Prostate gland (tissue), 2 donors: ENCODE data around the gene TBC1D22A. TPM values are rescaled to one million over a fixed set of nuclear protein-coding genes. Genes with fewer than 3 reads are reported as not detected.

Source experiments
- DNase-seq: peaks from one replicate; pipeline ENCODE4 v3.0.0-alpha.2; 2019; ENCODE audit warnings: low spot score
- H3K27ac ChIP-seq, 2 donors: fragments of 200-600 bp; sonication (generic); 2 replicates each; pipeline ENCODE4 v1.5.1; 2017 to 2019
- H3K27me3 ChIP-seq: fragments of 200-600 bp; sonication (generic); replicated peaks from 2 replicates; pipeline ENCODE4 v1.5.1; 2019; ENCODE audit not compliant: insufficient read depth
- H3K36me3 ChIP-seq, 2 donors: fragments of 200-600 bp; sonication (generic); 1 replicate in 1 of 2; 2 replicates in 1 of 2; pipeline versions ENCODE4 v1.5.1 to v1.8.1; 2017 to 2019
- H3K4me1 ChIP-seq: fragments of 200-600 bp; sonication (generic); replicated peaks from 2 replicates; pipeline ENCODE4 v1.5.1; 2019
- H3K4me3 ChIP-seq, 2 donors: fragments of 200-600 bp; sonication (generic); 2 replicates each; pipeline ENCODE4 v1.5.1; 2017 to 2019
- H3K9me3 ChIP-seq: fragments of 200-600 bp; sonication (generic); 2 replicates; pipeline ENCODE4 v1.5.1; 2017
- CTCF ChIP-seq, 4 experiments: fragments of 200-600 bp in 2 of 4; fragments of 450-650 bp in 2 of 4; sonication (generic) in 2 of 4; IDR thresholded peaks; 1 replicate in 3 of 4; 2 replicates in 1 of 4; pipeline ENCODE4 v1.5.1; 2016 to 2019; ENCODE audit warnings: antibody characterized with exemption in 4 of 4, mild to moderate bottlenecking in 2 of 4, moderate library complexity in 2 of 4
- POLR2A ChIP-seq: fragments of 450-650 bp; IDR thresholded peaks from one replicate; pipeline ENCODE4 v1.6.1; 2016; ENCODE audit warnings: antibody characterized with exemption, mild to moderate bottlenecking
- POLR2AphosphoS5 ChIP-seq: sonication (generic); formaldehyde crosslinking; IDR thresholded peaks from one replicate; pipeline ENCODE4 v1.6.1; 2017; ENCODE audit warnings: antibody characterized with exemption
- WGBS: methylation state at CpG from one replicate; pipeline ENCODE4 v1.1.5; 2018; 5-methylcytosine and 5-hydroxymethylcytosine counted together
- intact Hi-C: fragments of 100-400 bp; cut with DNase I; formaldehyde crosslinking; loops from one replicate; pipeline ENCODE4 v1.14.2; 2022
- total RNA-seq, 2 donors: library from RNA; depleted of rRNA; stranded (reverse); fragments of >200 nt; gene quantifications; one replicate each; pipeline ENCODE4 v1.1.0, GENCODE V29; 2016

The TBC1D22A gene
- total RNA-seq, 2 donors from 2014 or later: 16.0 to 30.7 TPM

- WGBS: 95% methylated on average over 26 of the region's 27 CpGs
- H3K4me1 ChIP-seq: no peaks in the 10 kb centered on the region
- DNase-seq: no peak
- H3K4me3 ChIP-seq: no peak overlapping the region
- no peaks in the 10 kb centered on the region for H3K9me3 ChIP-seq
- intact Hi-C loops: no loop called here
- H3K27me3 ChIP-seq: no peaks in the 10 kb centered on the region
- no peaks in the 10 kb centered on the region for H3K36me3 ChIP-seq
- no peak overlapping the region for H3K27ac ChIP-seq
- TF ChIP-seq POLR2A (no peak), CTCF (IDR thresholded peaks at IDR 0.05) (no peak), POLR2AphosphoS5 (no peak)
Measured at GRCh38 chr22:46968359-46968740, 205.9 kb downstream of the TBC1D22A start.

GRCh38 chr22:46968848-46969247, 206.4 kb downstream of the TBC1D22A start:
- no peaks in the 10 kb centered on the region for H3K4me1 ChIP-seq
- no peak overlapping the region for H3K4me3 ChIP-seq
- intact Hi-C loops: no loop called here
- H3K36me3 ChIP-seq: no peaks in the 10 kb centered on the region
- DNase-seq: no peak
- no peak overlapping the region for H3K27ac ChIP-seq
- no peaks in the 10 kb centered on the region for H3K27me3 ChIP-seq
- TF ChIP-seq POLR2A: no peak
- TF ChIP-seq CTCF (IDR thresholded peaks at IDR 0.05): no peak
- TF ChIP-seq POLR2AphosphoS5: no peak
- WGBS: 96% methylated on average over 6 of the region's 6 CpGs
- H3K9me3 ChIP-seq: no peaks in the 10 kb centered on the region

GRCh38 chr22:46969491-46969890, 207.0 kb downstream of the TBC1D22A start:
- H3K9me3 ChIP-seq: no peaks in the 10 kb centered on the region
- intact Hi-C loops: no loop called here
- no peaks in the 10 kb centered on the region for H3K4me1 ChIP-seq
- H3K4me3 ChIP-seq: no peak overlapping the region
- WGBS: 89% methylated on average over 4 of the region's 4 CpGs
- H3K27me3 ChIP-seq: no peaks in the 10 kb centered on the region
- TF ChIP-seq CTCF (IDR thresholded peaks at IDR 0.05): no peak
- no peak for TF ChIP-seq POLR2A
- TF ChIP-seq POLR2AphosphoS5: no peak
- H3K36me3 ChIP-seq: no peaks in the 10 kb centered on the region
- DNase-seq: no peak
- no peak overlapping the region for H3K27ac ChIP-seq

- TF ChIP-seq CTCF (IDR thresholded peaks at IDR 0.05) (no peak), POLR2AphosphoS5 (no peak), POLR2A (no peak)
- Histone ChIP-seq H3K9me3 (no peaks in the 10 kb centered on the region), H3K27me3 (no peaks in the 10 kb centered on the region), H3K4me1 (no peaks in the 10 kb centered on the region), H3K27ac (no peak overlapping the region), H3K4me3 (no peak overlapping the region), H3K36me3 (no peaks in the 10 kb centered on the region)
- 81% methylated on average over 6 of the region's 6 CpGs for WGBS
- intact Hi-C loops: no loop called here
- DNase-seq: no peak
Measured at GRCh38 chr22:46969961-46970360, 207.5 kb downstream of the TBC1D22A start.

- no peak for DNase-seq
- TF ChIP-seq POLR2AphosphoS5 (no peak), POLR2A (no peak), CTCF (IDR thresholded peaks at IDR 0.05) (no peak)
- intact Hi-C loops: no loop called here
- H3K4me3 ChIP-seq: no peak overlapping the region
- H3K27me3 ChIP-seq: no peaks in the 10 kb centered on the region
- no peaks in the 10 kb centered on the region for H3K9me3 ChIP-seq
- no peak overlapping the region for H3K27ac ChIP-seq
- no peaks in the 10 kb centered on the region for H3K36me3 ChIP-seq
- 85% methylated on average over 13 of the region's 13 CpGs for WGBS
- H3K4me1 ChIP-seq: no peaks in the 10 kb centered on the region
Measured at GRCh38 chr22:46970411-46971098, 208.1 kb downstream of the TBC1D22A start.
